OCI-LY7 (cell line): Measurements from ENCODE around the gene CDC42. TPM values are rescaled to one million over a fixed set of nuclear protein-coding genes. Genes with fewer than 3 reads are reported as not detected.
"Not testable (repeated sequence)": the region's sequence is repeated elsewhere in the genome, so short reads cannot be mapped to it uniquely, and the experiment has no call there.

Source experiments
- BruUV-seq: library from RNA; stranded (reverse); fragments of 400-500 nt; replicated peaks from 2 replicates; lab custom pipeline; 2021; lab: Mats Ljungman, UMichigan
- CTCF ChIA-PET: fragments of 300-600 bp; sonication (Branson Sonifier 250); formaldehyde crosslinking; loops from one replicate; lab custom pipeline; 2022; ENCODE audit warnings: antibody characterized with exemption; ENCODE audit not compliant: unreplicated experiment; lab: Charles Lee
- POLR2A ChIA-PET: fragments of 300-600 bp; sonication (Branson Sonifier 250); formaldehyde crosslinking; loops from one replicate; lab custom pipeline; 2022; ENCODE audit warnings: antibody characterized with exemption; lab: Charles Lee
- DNase-seq: peaks from one replicate; pipeline ENCODE4 v3.0.0-alpha.2; 2015; ENCODE audit warnings: low spot score
- H2AFZ ChIP-seq: fragments of 200-600 bp; sonication (generic), shearing (Covaris generic); 2 replicates; pipeline ENCODE4 v1.6.1; 2014; ENCODE audit warnings: mild to moderate bottlenecking, antibody characterized with exemption, low read length, moderate library complexity
- H3K27ac ChIP-seq: fragments of 200-600 bp; sonication (generic); 2 replicates; pipeline ENCODE4 v1.5.1; 2014; ENCODE audit warnings: mixed run types, low read depth, mild to moderate bottlenecking, moderate library complexity, low read length, inconsistent platforms; ENCODE audit not compliant: poor library complexity, severe bottlenecking
- H3K36me3 ChIP-seq: fragments of 200-600 bp; sonication (generic); 2 replicates; pipeline ENCODE4 v1.6.1; 2014; ENCODE audit warnings: mild to moderate bottlenecking, antibody characterized with exemption, low read length, moderate library complexity, mixed read lengths; ENCODE audit not compliant: insufficient read depth
- H3K4me1 ChIP-seq: fragments of 200-600 bp; sonication (generic); 2 replicates; pipeline ENCODE4 v1.5.1; 2014; ENCODE audit warnings: mild to moderate bottlenecking, low read length; ENCODE audit not compliant: insufficient read depth, poor library complexity, severe bottlenecking
- H3K4me2 ChIP-seq: fragments of 200-600 bp; sonication (generic); 2 replicates; pipeline ENCODE4 v1.6.1; 2014; ENCODE audit warnings: mild to moderate bottlenecking, low read length
- H3K4me3 ChIP-seq: fragments of 200-600 bp; sonication (generic); 2 replicates; pipeline ENCODE4 v1.5.1; 2014; ENCODE audit warnings: mild to moderate bottlenecking, low read depth, low read length; ENCODE audit not compliant: poor library complexity, severe bottlenecking
- H3K79me2 ChIP-seq: fragments of 200-600 bp; sonication (generic); 2 replicates; pipeline ENCODE4 v1.6.1; 2016; ENCODE audit warnings: low read depth, mild to moderate bottlenecking, low read length, moderate library complexity, mixed read lengths; ENCODE audit not compliant: insufficient read depth
- H3K9me2 ChIP-seq: fragments of 200-600 bp; sonication (generic); 2 replicates; pipeline ENCODE4 v1.6.1; 2016; ENCODE audit warnings: mild to moderate bottlenecking, low read length, mixed read lengths; ENCODE audit not compliant: insufficient read depth
- H3K9me3 ChIP-seq: fragments of 200-600 bp; sonication (generic); 2 replicates; pipeline ENCODE4 v1.6.1; 2014; ENCODE audit warnings: mild to moderate bottlenecking, mixed run types, low read length, mixed read lengths
- H4K20me1 ChIP-seq: fragments of 200-600 bp; sonication (generic); 2 replicates; pipeline ENCODE4 v1.6.1; 2014; ENCODE audit warnings: mild to moderate bottlenecking, antibody characterized with exemption, low read length, moderate library complexity, mixed read lengths; ENCODE audit not compliant: insufficient read depth
- CTCF ChIP-seq: fragments of 200-600 bp; sonication (generic); conservative IDR thresholded peaks from 2 replicates; pipeline ENCODE4 v1.5.1; 2014; ENCODE audit warnings: mild to moderate bottlenecking, antibody characterized with exemption, low read length, moderate library complexity, mixed read lengths
- intact Hi-C: fragments of 100-400 bp; cut with micrococcal nuclease; formaldehyde crosslinking; loops from one replicate; pipeline ENCODE4 v1.10.0; 2022; ENCODE audit not compliant: unreplicated experiment
- total RNA-seq, 2 experiments: library from RNA; depleted of rRNA in 1 of 2; stranded (reverse); fragments of >200 nt in 1 of 2; shearing (Covaris generic) in 1 of 2; gene quantifications; 2 replicates each; pipeline ENCODE4 v1.2.3, GENCODE V29; 2014 to 2022

CDC42 gene
- total RNA-seq, 2 experiments from 2014 or later: 109 to 157 TPM

DNA sequence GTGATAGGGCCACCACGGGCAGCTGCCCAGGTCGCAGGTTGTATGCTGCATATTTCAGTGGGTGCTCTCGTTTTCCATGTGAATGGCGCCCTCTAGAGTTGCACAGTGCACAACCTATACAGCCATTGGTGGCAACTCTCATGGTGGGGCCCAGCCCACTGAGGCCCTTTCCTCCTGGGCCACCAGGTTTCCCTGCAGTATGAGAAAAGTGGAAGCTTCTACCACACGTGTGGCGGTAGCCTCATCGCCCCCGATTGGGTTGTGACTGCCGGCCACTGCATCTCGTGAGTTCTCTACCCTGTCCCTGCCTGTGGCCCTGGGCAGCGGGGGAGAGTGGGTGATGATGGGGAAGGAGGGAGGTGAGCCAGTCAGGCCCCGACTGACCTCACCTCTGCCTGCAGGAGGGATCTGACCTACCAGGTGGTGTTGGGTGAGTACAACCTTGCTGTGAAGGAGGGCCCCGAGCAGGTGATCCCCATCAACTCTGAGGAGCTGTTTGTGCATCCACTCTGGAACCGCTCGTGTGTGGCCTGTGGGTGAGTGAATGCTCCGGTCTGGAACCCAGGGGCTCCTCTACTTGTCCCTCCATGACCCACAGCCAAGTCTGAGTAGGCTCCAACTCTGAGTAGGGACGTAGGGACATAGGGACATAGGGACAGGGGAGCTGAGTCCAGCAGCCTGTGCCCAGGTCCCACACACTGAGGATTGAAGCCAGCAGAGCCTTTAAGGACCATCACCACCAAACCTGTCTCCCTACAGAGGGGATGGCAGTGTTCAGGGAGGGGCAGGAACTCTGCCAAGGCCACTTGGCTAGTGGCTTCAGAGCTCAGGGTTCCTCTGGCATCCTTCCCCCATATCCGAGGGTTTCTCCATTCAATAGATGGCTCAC, 47.0 kb upstream of the CDC42 start:
- peak; percentile 12 for DNase-seq
- CTCF ChIA-PET, H3K9me2 ChIP-seq, H3K4me1 ChIP-seq, H3K36me3 ChIP-seq, BruUV-seq, H3K9me3 ChIP-seq, H3K4me2 ChIP-seq, intact Hi-C loops, H3K4me3 ChIP-seq, H2AFZ ChIP-seq, H4K20me1 ChIP-seq, H3K27ac ChIP-seq, H3K79me2 ChIP-seq: not testable (repeated sequence)
- POLR2A ChIA-PET: interaction anchor here (0.6 kb wide), 1 partner anchor 170 kb away, joined by 5 read pairs; no protein-coding TSS in a partner anchor
- peak; percentile 54 for TF ChIP-seq CTCF

DNA sequence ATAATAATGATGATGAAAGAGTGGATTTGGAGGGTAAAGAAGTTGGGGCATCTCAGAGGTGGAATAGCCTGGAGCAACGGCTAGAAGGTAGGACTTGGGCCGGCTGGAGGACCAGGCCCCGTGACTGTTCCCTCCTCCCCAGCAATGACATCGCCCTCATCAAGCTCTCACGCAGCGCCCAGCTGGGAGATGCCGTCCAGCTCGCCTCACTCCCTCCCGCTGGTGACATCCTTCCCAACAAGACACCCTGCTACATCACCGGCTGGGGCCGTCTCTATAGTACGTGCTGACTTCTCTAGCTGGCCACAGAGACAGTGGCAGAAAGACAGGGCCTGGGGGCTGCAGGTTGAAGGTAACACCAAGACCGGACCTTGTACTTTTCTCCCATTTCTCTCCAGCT, 45.8 kb upstream of the CDC42 start:
- H4K20me1 ChIP-seq, intact Hi-C loops, H3K9me3 ChIP-seq, H3K4me1 ChIP-seq, CTCF ChIA-PET, H3K4me3 ChIP-seq, H3K9me2 ChIP-seq, DNase-seq, H3K27ac ChIP-seq, H3K36me3 ChIP-seq, H2AFZ ChIP-seq, H3K79me2 ChIP-seq, BruUV-seq, H3K4me2 ChIP-seq, POLR2A ChIA-PET: not testable (repeated sequence)

GRCh38 chr1:22007262-22007661, 45.2 kb upstream of the CDC42 start:
- intact Hi-C loops, H3K27ac ChIP-seq, H4K20me1 ChIP-seq, H3K4me2 ChIP-seq, BruUV-seq, H3K9me3 ChIP-seq, H3K4me1 ChIP-seq, H3K9me2 ChIP-seq, H3K36me3 ChIP-seq, POLR2A ChIA-PET, H2AFZ ChIP-seq, H3K4me3 ChIP-seq, CTCF ChIA-PET, H3K79me2 ChIP-seq, DNase-seq: not testable (repeated sequence)

DNA sequence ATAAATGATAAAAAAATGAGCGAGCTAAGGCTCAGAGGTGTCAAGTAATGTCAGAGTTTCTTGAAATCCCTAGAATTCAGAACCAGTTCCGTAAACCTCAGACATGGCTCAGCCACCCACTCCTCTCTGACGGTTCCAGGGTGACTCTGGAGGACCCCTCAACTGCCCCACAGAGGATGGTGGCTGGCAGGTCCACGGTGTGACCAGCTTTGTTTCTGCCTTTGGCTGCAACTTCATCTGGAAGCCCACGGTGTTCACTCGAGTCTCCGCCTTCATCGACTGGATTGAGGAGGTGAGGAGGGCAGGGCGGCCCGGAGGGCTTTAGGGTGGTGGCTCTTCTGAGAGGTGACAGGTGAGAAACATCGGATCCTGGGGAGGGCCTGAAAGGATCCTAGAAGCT, 42.9 kb upstream of the CDC42 start:
- POLR2A ChIA-PET, H3K4me3 ChIP-seq, H3K9me3 ChIP-seq, intact Hi-C loops, H3K36me3 ChIP-seq, H2AFZ ChIP-seq, H3K27ac ChIP-seq, H3K4me1 ChIP-seq, BruUV-seq, CTCF ChIA-PET, DNase-seq, H3K4me2 ChIP-seq, H3K9me2 ChIP-seq, H4K20me1 ChIP-seq, H3K79me2 ChIP-seq: not testable (repeated sequence)

DNA sequence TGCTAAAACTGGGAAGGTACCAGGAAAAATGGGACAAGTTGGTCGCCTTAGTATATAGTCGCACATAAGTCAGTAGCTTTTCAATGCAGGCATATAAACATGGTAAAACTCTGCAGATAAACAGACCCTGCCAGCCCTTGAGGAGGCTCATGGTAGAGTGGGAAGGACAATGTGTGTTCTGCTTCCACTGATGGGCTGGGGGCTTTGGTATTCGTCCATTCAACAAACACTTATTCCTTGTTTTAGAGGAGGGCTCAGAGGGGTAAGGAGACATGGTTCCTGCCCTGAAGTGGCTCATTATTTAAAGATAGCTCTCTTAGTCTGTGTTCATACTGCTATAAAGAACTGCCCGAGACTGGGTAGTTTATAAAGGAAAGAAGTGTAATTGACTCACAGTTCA, 39.8 kb upstream of the CDC42 start:
- H4K20me1 ChIP-seq, H3K9me3 ChIP-seq, H3K9me2 ChIP-seq, CTCF ChIA-PET, H3K4me2 ChIP-seq, H3K4me3 ChIP-seq, H3K27ac ChIP-seq, POLR2A ChIA-PET, BruUV-seq, DNase-seq, intact Hi-C loops, H2AFZ ChIP-seq, H3K36me3 ChIP-seq, H3K79me2 ChIP-seq, H3K4me1 ChIP-seq: not testable (repeated sequence)
